NCI-H1417 (cell line): ENCODE measurements around the gene SIGLEC12.

Experiments used
- DNase-seq, 3 experiments: peaks; one replicate each; lab custom pipeline; 2025; lab: John Stamatoyannopoulos, UW

Gene SIGLEC12

GRCh38 chr19:51501594-51502263, at the start of gene SIGLEC12:
Gene SIGLEC12, minus strand, starts transcription at chr19:51501800. Its CDS starts 67 bp downstream, at chr19:51501733.
- no peak for DNase-seq

DNA sequence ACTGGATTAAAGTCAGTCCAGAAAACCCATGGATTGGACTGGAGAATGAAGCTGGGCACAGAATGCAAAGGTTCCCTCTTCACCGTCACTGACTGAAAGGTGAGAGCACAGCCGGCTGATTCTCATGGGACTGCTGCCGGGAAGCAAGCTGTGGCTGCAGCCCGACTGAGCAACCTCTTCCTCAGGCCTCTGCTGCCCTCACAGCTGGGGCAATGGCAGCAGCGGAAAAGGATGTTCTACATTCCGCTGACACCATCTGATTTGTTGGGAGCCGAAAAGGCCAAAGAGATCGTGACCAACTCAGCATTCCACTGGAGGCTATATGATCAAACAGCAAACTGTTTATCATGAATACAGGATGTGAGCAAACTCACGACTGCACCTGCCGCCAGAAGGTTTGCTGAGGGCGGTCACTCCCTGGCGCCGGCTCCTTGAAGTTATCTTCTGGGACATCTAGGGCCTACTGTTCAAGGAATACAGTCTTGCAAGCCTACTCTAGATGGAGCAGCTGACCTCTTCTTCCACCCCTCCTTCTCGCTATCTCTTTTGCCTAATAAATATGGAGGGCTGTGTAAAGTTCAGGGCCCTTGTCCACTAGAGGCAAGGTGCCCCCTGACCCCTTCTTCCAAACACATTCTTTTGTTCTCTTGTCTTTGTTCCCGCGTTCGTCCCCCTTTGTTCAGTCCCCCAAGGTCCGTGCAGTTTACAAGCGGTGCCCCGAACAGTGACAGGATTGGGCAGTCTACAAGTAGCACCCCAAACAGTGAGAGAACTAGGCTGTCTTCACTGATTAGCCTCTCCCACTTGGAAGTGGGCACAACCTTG, 49.5 kb upstream of the SIGLEC12 start:
- DNase-seq: no peak

DNA sequence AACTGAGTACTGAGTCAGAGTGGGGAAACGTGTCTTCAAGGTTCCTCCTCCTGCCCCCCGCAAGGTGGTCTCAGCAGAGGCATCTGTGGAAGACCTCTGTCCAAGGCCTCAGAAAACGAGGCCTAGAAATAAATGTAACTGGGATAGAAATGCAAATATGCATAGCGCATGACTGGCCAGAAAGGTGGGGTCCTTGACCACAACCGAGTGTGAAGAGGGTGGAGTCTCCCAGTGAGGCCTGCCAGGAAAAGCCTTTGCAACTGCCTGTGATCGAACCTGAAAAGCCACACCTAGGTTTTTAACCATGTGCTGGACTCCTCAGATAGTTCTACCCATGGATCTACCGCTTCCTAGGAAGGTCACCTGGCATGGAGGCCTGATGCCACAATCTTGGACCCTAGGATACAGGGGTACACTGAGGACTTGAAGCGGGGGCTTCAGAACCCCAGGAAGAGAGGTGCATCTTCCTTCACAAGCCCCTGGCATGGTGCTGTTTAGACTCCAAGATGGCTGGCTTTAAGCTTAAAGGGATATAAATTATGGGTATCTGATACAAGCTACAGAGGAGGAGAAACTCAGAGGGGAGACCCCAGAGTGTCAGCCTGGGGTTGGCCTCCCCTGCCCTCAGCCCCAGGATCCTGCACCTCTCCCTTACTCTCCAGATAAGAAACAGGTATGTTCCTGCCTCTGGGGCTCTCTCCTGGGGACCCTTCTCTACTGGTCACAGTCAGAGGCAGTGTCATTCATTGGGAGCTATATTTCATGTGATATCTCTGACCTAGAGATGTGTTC, 48.1 kb upstream of the SIGLEC12 start:
- no peak for DNase-seq

GRCh38 chr19:51548891-51549305, 47.3 kb upstream of the SIGLEC12 start:
- no peak for DNase-seq

DNA sequence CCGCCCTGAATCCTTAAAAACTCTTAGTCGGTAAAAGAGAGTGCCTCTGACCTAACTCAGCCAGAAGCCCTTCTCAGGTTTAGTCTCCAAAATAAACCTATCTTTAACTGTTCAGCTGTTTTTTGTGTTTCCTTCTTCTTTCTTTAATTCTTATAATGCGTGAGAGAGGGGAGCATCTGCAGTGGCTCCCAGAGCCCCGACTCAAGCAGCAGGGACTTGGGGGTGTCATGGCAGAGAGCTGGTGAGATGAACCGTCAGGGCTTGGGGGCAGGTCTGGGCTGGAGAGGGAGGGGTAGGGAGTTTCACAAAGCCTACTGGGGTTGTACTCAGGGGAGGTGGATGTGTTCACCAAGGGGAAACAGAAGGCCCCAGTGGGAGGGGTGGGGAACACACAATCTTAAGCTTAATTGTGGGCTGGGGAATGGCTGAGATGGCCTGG, 46.6 kb upstream of the SIGLEC12 start:
- no peak for DNase-seq

- DNase-seq: no peak
Measured at GRCh38 chr19:51547397-51548212, 46.0 kb upstream of the SIGLEC12 start.

DNA sequence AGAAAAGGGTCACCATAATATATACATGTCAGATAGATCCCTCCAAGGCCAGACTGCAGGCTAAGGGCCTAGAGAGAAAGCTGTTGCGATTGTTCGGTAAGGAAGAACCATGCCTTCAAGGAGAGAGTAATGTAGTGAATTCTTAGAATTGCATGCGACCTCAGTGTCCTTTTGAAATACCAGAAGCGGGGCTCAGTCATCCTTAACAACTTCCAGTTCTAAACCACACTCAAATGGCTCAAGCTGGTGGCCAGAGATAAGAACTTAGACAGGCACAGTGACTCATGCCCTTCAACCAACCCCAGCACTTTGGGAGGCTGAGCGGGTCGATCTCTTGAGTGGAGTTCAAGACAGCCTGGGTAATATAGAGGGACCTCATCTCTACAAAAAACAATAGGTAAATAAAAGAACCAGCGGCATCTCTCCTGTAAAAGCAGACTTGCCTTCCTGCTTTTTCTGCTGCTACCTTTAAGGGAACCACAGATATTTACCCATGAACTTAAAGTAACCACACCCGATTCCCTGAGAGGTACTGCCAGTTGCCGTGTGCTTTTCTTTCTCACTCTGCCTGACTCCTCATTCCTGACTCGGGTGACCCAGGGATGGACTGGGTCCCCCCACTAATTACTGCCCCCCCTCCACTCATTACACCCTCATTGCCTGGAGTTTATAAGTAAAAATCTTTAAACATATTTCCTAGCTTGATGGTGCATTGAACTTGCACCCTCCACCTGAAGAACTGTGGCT, 45.2 kb upstream of the SIGLEC12 start:
- no peak for DNase-seq

GRCh38 chr19:51546107-51546649, 44.6 kb upstream of the SIGLEC12 start:
- DNase-seq: no peak

- DNase-seq: no peak
Measured at GRCh38 chr19:51544038-51544437, 42.4 kb upstream of the SIGLEC12 start.

DNA sequence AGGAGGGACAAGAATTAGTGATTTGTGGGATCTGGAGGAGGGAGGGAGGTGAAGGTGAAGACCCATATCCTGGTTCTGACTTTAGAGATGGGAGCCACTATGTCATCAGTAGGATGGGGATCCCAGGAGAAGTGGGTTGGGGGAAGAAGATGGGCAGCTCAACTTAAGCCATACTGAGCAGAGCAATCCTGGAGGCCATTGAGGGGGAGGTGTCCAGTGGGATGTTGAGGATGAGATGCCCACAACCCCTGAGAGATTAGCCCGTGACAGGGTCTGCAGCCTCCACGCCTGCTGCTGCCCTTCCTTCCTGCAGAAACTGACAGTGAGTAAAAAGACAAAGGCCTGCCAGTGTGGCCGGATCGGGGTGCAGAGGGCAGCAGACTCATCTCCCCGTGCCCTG, 41.1 kb upstream of the SIGLEC12 start:
- no peak for DNase-seq

DNA sequence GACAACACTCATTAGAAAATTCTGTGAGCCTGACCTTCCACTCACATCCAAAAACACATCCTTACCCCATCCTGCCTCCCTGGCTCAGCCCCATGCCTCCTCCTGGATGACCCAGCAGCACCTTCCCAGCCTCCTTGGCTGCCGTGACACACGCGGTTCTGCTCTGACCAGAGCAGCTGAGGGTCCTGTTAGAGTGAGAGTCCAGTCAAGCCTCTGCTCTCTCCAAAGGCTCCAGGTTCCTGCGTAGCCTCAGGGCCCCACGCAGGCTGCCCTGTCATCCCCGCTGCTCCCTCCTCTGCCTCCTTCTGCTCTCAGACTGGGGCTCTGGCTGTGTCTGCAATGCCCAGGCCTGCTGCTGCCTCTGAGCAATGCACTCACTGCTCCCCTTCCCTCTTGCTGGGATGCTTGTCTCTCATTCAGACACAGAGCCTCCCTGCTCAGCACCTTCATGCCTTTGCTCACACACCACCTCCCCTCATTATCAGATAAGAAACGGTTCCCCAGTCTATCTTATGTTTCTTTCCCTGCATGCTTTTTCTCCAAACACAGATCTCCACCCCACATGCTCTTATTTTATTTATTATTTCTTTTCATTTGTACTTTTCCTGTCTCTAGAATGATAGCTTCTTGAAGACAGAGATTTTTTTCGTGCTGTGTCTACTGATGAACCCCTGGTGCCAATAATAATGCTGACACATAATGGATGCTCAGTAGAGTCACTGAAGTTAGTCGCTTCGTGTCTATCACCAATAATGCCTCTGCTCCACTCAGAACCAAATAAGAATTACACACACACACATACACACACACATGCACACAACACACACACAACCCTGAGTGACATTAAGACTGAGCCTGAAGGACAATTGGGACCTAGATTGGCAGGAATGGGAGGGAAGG, 40.1 kb upstream of the SIGLEC12 start:
- DNase-seq: no peak

DNA sequence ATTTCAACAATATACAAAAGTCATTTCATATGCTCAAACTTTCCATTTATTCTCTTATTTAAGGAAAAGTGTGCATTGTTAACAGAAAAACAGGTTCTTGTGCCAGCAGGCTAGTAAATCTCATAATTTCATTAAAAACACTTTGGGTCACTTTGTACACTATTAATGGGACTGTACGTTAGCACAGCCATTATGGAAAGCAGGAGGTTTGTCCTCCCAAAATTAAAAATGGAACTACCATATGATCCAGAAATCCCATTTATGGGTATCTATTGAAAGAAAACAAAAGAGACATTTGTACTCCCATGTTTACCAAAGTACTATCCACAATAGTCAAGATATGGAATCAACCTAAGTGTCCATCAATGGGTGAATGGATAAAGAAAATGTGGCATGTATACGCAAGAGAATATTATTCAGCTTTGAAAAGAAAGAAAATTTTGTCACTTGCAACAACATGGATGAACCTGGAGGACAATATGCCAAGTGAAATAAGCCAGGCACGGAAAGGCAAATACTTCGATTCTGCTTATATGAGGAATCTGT, 38.3 kb upstream of the SIGLEC12 start:
- no peak for DNase-seq

DNA sequence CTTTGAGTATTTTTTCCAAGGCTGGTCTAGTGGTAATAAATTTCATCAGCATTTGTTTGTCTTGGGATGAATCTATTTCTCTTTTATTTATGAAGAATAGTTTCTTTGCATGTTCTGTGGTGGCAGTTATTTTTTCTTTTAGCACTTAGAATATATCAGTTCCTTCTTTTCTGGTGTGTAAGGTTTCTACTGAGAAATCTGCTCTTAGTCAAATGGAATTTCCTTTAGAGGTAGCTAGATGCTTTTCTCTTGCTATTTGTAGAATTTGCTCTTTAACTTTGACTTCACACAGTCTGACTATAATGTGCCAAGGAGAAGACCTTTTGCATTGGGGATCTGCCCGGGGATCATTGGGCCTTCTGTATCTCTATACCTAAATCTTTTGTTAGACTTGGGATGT, 33.9 kb upstream of the SIGLEC12 start:
- no peak for DNase-seq

DNA sequence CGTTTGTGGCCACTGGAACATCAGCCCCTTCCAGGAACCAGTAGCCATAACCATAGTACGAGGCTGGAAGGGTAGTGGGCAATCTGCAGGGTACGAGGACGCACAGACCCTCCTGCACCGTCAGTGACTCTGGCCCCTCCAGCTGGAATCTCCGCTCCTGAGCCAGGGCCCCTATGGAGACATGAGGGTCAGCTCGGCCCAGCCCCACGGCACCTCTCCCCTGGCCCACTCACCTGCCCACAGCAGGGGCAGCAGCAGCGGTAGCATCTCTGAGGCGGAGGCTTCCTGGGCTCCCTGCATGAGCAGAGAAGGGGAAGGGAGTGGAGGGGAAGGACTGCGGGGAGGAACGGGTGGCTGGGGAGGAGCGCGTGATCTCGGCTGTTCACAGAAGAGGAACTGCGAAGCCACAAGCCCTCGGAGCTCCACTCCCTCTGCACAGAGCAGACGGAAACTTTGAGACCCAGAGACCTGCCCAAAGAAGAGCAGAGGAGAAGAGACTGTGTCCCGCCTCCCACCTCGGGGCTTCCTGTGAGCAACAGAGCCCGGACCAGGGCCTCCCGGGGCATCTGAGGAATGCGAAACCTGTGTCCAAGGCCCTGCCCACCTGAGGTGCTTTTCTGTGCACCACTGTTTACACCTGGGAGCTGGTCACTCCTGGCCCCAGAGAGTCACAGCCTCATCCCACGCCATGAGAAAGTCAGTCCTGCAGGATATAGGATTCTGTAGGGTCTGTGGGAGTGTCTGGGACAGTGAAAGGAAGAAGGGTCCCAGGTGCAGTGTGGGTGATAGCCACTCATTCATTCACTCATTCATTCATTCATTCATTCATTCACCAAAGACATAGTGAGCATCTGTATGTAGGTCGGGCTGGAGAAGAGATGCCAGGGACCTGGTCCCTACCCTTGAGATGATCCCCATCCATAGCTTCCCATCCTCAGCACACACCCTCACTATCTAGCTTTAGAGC, 30.0 kb upstream of the SIGLEC12 start, which contains the start of gene SIGLEC6:
SIGLEC6 (minus strand) TSS at position 322 of the 967 bp plus-strand sequence; CDS start at position 300, 22 bp downstream.
- no peak for DNase-seq

GRCh38 chr19:51530616-51531015, 29.0 kb upstream of the SIGLEC12 start:
- DNase-seq: no peak

GRCh38 chr19:51529301-51529700, 27.7 kb upstream of the SIGLEC12 start:
- DNase-seq: no peak

DNA sequence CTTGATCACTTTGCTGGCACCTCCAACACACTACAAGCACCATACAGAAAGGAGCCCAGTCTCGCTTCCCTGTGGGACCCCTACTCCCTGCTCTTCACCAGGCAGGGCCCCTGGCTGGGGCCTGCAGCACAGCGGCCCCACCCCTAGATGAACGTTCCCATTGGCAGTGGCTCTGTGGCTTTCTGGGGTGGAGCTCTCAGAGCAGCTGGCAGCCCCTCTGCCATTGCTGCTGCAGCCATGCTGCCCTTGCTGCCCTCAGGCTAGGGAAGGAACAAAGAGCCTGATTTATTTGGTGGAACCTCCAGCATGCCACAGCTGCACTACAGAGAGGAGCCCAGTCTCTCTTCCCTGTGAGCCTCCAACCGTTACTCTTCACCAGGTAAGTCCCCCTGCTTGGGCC, 24.1 kb upstream of the SIGLEC12 start:
- DNase-seq: peak in 1 of 3 experiments; percentile 1
